Islet precursor cell (in vitro differentiated cells): ENCODE results near the gene SREK1.

Experiments
- DNase-seq: peaks from one replicate; pipeline ENCODE4 v3.0.0-alpha.2; 2018

The SREK1 gene

DNA sequence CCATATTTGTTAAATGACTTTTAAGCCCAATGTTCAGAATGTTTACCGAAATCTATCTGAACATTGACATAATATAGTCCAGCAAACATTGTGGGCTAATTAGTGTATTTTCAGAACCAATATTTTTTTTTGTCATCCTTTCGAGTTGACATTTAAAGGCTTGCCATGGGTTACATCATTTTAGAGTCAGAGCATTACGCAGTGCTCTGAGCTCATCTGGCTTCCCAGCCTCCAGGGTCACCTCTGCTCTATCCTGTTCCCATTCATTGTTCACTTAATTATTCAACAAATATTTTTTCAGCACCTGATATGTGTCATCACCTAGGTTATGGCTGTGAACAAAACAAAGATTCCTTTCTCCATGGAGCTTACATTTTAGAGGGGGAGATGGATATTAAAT, 80.2 kb downstream of the SREK1 start:
- no peak for DNase-seq

DNA sequence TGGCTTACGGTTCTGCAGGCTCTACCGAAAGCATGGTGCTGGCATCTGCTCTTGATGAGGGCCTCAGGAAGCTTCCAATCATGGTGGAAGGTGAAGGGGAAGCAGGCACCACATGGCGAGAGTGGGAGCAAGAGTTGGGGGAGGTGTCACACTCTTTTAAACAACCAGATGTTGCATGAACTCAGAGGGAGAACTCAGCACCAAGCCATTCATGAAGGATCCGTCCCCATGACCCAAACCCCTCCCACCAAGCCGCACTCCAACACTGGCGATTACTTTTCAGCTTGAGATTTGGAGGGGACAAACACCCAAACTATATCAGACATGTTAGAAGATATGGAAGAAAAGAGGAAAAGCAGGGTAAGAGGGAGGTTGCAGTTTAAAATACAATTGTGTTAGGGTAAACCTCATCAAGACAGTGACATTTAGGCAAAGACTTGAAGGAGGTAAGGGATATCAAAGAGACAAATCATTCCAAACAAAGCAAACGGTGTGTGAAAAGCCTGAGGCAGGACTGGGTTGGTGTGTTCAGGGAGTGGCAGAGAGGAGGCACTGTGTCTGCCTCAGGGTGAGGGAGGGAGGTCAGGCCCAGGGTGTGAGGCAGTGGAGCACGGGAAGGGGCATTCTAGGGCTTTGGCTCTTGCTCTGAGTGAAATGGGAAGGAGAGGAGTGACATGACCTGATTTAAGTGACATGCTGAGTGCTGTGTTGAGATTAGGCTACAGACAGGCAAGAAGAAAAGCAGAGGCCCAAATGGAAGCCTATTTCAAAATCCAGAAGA, 80.9 kb downstream of the SREK1 start:
- DNase-seq = no peak

DNA sequence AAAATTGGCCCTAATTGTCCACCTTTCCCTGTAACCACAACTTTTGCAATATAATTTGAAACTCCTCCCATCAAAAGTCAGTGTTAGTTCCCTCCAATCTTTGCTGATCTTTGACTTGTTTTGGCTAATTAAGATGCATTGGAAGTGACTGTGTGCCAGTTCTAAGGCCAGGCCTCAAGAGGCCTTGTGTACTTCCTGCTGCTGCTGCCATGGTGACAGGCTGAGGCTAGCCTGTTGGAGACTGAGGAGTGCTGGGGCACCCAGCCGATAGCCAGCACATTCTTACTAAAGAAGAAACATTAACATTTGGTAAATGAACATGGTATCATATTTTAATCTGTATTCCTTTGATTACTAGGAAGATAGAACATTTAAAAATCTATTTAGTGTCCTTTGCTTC, 86.5 kb downstream of the SREK1 start:
- peak; percentile 69 for DNase-seq

DNA sequence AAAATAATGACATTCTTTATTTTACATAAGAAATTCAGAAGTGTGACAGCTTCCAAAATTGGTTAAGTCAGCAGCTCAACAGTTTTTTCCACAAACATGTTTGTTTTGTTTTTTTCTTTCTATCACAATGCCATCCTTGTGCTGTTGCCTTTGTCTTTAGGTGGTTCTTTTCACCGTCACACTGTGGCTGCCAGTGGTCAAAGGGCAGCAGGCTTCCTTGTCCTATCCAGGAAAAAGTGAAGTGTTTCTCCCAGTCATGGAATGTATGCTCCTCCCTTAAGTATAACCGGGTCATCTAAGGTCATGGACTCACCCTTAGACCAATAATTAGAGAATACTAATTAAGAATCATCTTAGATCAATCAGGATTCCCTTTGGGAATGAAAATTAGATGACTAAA, 87.4 kb downstream of the SREK1 start:
- no peak for DNase-seq

DNA sequence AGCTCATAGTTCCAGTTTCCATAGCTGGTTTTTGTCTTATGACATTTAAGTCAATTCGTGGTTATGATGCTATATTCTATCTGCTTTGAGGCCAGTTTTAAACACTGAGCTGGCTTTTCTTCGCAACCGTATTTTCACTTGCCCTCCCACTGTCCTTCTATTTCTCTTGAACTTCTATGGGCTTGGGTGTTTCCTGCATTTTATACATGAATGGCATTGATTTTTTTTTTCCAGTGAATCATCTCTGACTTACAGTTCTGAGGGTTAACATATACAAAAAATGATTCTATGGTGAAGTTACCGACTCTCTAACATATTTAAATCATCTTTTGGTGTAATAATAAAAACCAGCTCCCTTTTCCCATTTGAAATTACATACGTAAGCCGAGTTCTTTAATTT, 88.2 kb downstream of the SREK1 start:
- DNase-seq = no peak

DNA sequence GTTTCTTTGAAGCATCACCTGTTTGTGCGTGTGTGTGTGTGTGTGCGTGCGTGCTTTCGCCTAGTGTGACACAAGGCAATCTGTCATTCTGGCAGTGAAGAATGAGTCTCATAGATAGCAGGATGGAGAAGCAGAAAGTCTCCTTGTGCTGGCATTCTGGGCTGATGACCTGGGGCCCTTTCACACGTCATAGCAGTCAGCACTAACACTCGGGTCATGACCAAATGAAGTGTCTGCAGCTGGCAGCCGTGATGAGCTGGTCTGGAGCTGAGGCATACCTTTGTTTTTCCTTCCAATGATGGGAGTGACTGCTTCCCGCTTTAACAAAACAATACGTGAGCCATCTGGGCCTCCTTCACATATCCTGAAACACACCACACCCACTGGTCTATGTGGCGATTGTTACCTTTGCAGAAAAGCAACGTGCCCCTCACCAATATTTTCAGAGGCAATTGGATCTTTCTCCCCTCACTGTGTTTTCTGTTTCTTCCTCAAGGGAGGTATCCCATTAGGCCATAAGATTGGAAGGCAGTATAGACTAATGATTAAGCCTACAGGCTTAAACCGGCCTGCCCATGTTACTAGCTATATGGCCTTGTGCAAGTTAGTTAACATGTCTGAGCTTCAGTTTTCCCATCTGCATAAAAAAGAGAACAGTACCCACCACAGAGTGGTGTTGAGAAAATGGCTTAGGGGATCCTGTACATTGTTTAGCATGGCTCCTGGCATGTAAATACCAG, 88.8 kb downstream of the SREK1 start:
- peak; percentile 66 for DNase-seq
